PFSK-1 (cell line): ENCODE data around the gene OTC.

ENCODE experiments used
- FOXP2 ChIP-seq: optimal IDR thresholded peaks from 2 replicates; pipeline ENCODE3; 2011; ENCODE audit warnings: borderline replicate concordance, control low read depth, inconsistent platforms; ENCODE audit not compliant: insufficient read depth; ENCODE audit errors: extremely low read length, extremely low read depth
- POLR2AphosphoS5 ChIP-seq: IDR thresholded peaks from 2 replicates; pipeline ENCODE4 v1.6.1; 2012; ENCODE audit warnings: low read depth, mild to moderate bottlenecking, control low read depth, low read length, moderate library complexity
- SIN3A ChIP-seq: IDR thresholded peaks from 2 replicates; pipeline ENCODE4 v1.6.1; 2012; ENCODE audit warnings: mild to moderate bottlenecking, low read length, moderate library complexity, borderline replicate concordance; ENCODE audit not compliant: insufficient read depth
- TAF1 ChIP-seq: IDR thresholded peaks from 2 replicates; pipeline ENCODE4 v1.6.1; 2012; ENCODE audit warnings: low read length, control low read depth, borderline replicate concordance; ENCODE audit not compliant: insufficient read depth
- TF ChIP-seq, protein P1 (sequence below), 2 experiments: IDR thresholded peaks; 2 replicates each; pipeline versions ENCODE4 v1.6.1 to v1.8.0; 2011 to 2012; ENCODE audit warnings: low read depth in 2 of 2, low read length in 2 of 2, control low read depth in 1 of 2, inconsistent platforms in 1 of 2, mild to moderate bottlenecking in 1 of 2, moderate library complexity in 1 of 2; ENCODE audit not compliant: insufficient read depth in 1 of 2

The OTC gene

DNA sequence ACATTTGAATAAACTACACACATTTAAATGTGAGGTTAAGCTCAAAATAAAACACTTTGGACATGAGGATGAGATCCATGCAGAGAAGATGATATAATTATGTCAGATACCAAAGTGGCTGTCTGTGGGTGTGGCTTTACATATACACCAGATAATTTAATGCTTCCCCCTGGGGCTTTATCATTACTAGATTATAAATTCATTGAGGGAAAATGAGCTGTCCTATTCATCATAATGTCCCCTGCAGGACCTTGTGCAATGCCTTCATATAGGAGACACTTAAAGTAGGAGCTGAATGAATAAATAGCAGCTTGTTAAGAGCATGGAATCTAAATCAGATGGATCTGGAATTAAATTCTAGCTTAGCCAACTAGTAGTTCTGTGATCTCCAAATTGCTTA is 49.7 kb downstream of the OTC start:
- TF ChIP-seq FOXP2 (no peak), POLR2AphosphoS5 (no peak), SIN3A (no peak), TAF1 (no peak)
- TF ChIP-seq, protein P1, sequence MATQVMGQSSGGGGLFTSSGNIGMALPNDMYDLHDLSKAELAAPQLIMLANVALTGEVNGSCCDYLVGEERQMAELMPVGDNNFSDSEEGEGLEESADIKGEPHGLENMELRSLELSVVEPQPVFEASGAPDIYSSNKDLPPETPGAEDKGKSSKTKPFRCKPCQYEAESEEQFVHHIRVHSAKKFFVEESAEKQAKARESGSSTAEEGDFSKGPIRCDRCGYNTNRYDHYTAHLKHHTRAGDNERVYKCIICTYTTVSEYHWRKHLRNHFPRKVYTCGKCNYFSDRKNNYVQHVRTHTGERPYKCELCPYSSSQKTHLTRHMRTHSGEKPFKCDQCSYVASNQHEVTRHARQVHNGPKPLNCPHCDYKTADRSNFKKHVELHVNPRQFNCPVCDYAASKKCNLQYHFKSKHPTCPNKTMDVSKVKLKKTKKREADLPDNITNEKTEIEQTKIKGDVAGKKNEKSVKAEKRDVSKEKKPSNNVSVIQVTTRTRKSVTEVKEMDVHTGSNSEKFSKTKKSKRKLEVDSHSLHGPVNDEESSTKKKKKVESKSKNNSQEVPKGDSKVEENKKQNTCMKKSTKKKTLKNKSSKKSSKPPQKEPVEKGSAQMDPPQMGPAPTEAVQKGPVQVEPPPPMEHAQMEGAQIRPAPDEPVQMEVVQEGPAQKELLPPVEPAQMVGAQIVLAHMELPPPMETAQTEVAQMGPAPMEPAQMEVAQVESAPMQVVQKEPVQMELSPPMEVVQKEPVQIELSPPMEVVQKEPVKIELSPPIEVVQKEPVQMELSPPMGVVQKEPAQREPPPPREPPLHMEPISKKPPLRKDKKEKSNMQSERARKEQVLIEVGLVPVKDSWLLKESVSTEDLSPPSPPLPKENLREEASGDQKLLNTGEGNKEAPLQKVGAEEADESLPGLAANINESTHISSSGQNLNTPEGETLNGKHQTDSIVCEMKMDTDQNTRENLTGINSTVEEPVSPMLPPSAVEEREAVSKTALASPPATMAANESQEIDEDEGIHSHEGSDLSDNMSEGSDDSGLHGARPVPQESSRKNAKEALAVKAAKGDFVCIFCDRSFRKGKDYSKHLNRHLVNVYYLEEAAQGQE (IDR thresholded peaks at IDR 0.05; ENCODE audit: insufficient read depth in 1 of 2, low read depth in 2 of 2, low read length in 2 of 2), result no peak

DNA sequence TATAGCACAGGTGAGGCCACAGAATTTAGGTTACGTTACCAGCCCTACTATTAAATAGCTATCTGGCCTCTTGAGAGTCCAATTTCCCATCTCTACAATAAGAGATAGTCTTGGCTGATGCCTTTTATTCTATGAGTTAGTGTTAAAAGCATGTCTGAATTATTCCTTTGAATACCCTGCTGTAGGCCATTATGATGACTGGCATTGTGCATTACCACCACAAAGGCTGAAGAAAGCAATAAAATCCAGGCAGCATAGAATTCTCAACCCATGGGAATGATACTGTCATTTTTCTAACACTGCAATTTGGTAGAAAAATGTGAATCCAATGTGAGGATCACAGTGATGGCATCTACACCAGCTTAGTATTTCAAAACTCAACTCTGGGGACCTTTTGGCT is 51.4 kb downstream of the OTC start:
- no peak for TF ChIP-seq POLR2AphosphoS5
- TF ChIP-seq SIN3A, result no peak
- TF ChIP-seq, protein P1 (IDR thresholded peaks at IDR 0.05; ENCODE audit: insufficient read depth in 1 of 2, low read depth in 2 of 2, low read length in 2 of 2), result no peak
- TF ChIP-seq FOXP2, result no peak
- no peak for TF ChIP-seq TAF1

DNA sequence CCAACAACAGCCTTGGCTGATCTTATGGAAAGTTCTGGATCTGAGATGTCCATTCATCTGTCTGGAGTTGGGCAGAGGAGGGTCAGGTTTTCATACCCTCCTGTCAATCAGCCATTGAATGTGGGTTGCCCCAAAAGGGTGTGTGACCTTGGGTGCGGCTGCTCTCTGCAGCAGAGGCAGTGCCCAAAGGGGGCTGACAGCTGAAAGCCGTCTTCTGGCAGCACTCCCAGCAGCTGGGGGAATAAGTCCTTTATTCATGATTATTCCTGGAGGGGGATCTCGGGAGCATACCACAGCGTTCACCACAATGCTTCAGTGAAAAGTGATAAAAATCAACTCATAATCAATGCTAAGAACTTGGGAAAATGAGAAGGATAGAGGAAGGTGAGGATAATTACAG is 54.7 kb downstream of the OTC start:
- TF ChIP-seq SIN3A, result no peak

DNA sequence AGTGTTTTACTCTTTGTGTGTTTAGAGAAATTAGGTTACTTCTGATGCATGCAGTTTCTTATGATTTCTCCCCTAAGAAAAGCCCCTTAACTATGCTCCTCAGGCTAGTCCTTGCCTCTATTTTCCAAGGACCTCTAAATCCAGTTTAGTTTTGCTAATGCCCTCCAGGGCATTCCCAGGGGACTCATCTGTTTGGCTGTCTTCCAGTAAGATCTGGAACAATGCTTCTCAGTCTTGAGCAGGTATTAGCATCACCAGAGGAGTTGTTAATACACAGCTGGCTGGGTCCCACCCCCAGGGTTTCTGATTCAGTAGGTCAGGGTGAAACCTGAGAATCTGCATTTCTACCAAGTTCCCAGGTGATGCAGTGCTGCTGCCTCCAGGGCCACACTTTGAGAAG is 56.9 kb downstream of the OTC start:
- TF ChIP-seq POLR2AphosphoS5 (no peak), TAF1 (no peak), SIN3A (no peak), FOXP2 (no peak)
- TF ChIP-seq, protein P1 (IDR thresholded peaks at IDR 0.05; ENCODE audit: insufficient read depth in 1 of 2, low read depth in 2 of 2, low read length in 2 of 2), result no peak

DNA sequence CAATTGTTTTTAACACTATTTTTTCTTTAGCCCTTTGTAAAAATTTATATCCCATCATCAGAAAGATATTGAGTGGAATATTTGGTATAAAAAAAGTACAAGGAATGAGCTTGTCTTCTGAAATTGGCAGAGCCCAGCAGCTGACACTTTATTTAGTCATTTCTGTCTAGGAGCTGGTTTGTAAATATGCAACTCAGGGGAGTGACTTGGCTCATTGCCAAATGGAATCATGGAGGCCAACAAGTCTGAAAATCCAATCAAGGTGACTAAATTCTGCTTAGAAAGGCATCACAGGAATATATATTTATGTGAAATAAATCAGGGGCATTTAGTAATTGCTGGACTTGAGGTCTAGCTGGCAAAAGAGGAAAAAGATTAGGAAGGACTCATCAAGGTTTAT is 74.4 kb downstream of the OTC start:
- TF ChIP-seq, protein P1 (IDR thresholded peaks at IDR 0.05; ENCODE audit: insufficient read depth in 1 of 2, low read depth in 2 of 2, low read length in 2 of 2), result no peak
- no peak for TF ChIP-seq FOXP2
- no peak for TF ChIP-seq TAF1
- TF ChIP-seq POLR2AphosphoS5, result no peak
- no peak for TF ChIP-seq SIN3A
